Keratinocyte (primary cell): ENCODE measurements around the gene KCNJ3. TPM values are rescaled to one million over a fixed set of nuclear protein-coding genes. Genes with fewer than 3 reads are reported as not detected.

ENCODE experiments used
- DNase-seq: peaks from one replicate; pipeline ENCODE4 v3.0.0-alpha.2; 2011; ENCODE audit warnings: low read depth, missing footprints, low spot score
- FAIRE-seq: peaks from 2 replicates; lab custom pipeline; 2011; peaks lifted over from hg19 to GRCh38; lab: Jason Lieb, UNC
- H2AFZ ChIP-seq: 2 replicates; pipeline ENCODE4 v1.6.0; 2012; ENCODE audit warnings: low read length, control low read depth, inconsistent platforms; ENCODE audit not compliant: control insufficient read depth
- H3K27ac ChIP-seq: 2 replicates; pipeline ENCODE4 v1.5.1; 2011; ENCODE audit warnings: low read length; ENCODE audit not compliant: control insufficient read depth, insufficient read depth
- H3K27me3 ChIP-seq: 3 replicates; pipeline ENCODE4 v1.6.0; 2011; ENCODE audit warnings: low read length; ENCODE audit not compliant: control insufficient read depth, insufficient read depth; ENCODE audit errors: extremely low read depth
- H3K36me3 ChIP-seq, 2 experiments: 2 replicates in 1 of 2; 3 replicates in 1 of 2; pipeline ENCODE4 v1.5.1; 2011; ENCODE audit warnings: low read length in 2 of 2, mild to moderate bottlenecking in 1 of 2; ENCODE audit not compliant: control insufficient read depth in 2 of 2, insufficient read depth in 2 of 2; ENCODE audit errors: extremely low read depth in 1 of 2
- H3K4me1 ChIP-seq: 3 replicates; pipeline ENCODE4 v1.5.1; 2011; ENCODE audit warnings: low read length; ENCODE audit not compliant: control insufficient read depth, insufficient read depth; ENCODE audit errors: extremely low read depth
- H3K4me2 ChIP-seq: 3 replicates; pipeline ENCODE4 v1.6.0; 2011; ENCODE audit warnings: low read depth, low read length; ENCODE audit not compliant: control insufficient read depth, insufficient read depth; ENCODE audit errors: extremely low read depth
- H3K4me3 ChIP-seq, 3 experiments: fragments of 200-600 bp in 1 of 3; sonication (generic) in 1 of 3; 2 replicates in 2 of 3; 3 replicates in 1 of 3; pipeline ENCODE4 v1.5.1; 2011 to 2016; ENCODE audit warnings: low read length in 3 of 3, mild to moderate bottlenecking in 3 of 3, control low read depth in 2 of 3, inconsistent platforms in 1 of 3, low read depth in 1 of 3, mixed read lengths in 1 of 3, mixed run types in 1 of 3, moderate library complexity in 1 of 3; ENCODE audit not compliant: control insufficient read depth in 2 of 3, insufficient read depth in 2 of 3; ENCODE audit errors: extremely low read depth in 1 of 3
- H3K79me2 ChIP-seq: 2 replicates; pipeline ENCODE4 v1.6.0; 2012; ENCODE audit warnings: low read length; ENCODE audit not compliant: control insufficient read depth, insufficient read depth
- H3K9ac ChIP-seq: 3 replicates; pipeline ENCODE4 v1.6.0; 2011; ENCODE audit warnings: low read length; ENCODE audit not compliant: control insufficient read depth, insufficient read depth; ENCODE audit errors: extremely low read depth
- H3K9me1 ChIP-seq: 3 replicates; pipeline ENCODE4 v1.6.0; 2011; ENCODE audit warnings: low read length; ENCODE audit not compliant: control insufficient read depth, insufficient read depth; ENCODE audit errors: extremely low read depth
- H3K9me3 ChIP-seq: 2 replicates; pipeline ENCODE4 v1.5.1; 2012; ENCODE audit warnings: low read depth, low read length; ENCODE audit not compliant: control insufficient read depth
- H4K20me1 ChIP-seq: 3 replicates; pipeline ENCODE4 v1.6.0; 2011; ENCODE audit warnings: low read length; ENCODE audit not compliant: control insufficient read depth, insufficient read depth; ENCODE audit errors: extremely low read depth
- EZH2 ChIP-seq: IDR thresholded peaks from one replicate; pipeline ENCODE4 v1.6.1; 2012; ENCODE audit warnings: inconsistent platforms, mild to moderate bottlenecking, low read length, moderate library complexity
- dilution Hi-C: fragments of 300-500 bp; cut with MboI; formaldehyde crosslinking; loops from one replicate; pipeline ENCODE4 v1.7.0; 2020; ENCODE audit warnings: low sequenced_read_pairs; ENCODE audit not compliant: extremely low pct_ligation_motif_present
- polyA plus RNA-seq, 5 experiments: library from polyadenylated mRNA; depleted of rRNA in 3 of 5; stranded (reverse) in 3 of 5; stranded (forward) in 1 of 5; unstranded in 1 of 5; fragments of >200 nt; gene quantifications; 1 replicate in 1 of 5; 2 replicates in 3 of 5; 3 replicates in 1 of 5; pipeline versions ENCODE4 v1.2.1 to v1.2.3, GENCODE V29; 2011 to 2012; ENCODE audit warnings: missing spikeins in 2 of 5, low read depth in 1 of 5, low replicate concordance in 1 of 5
- TF ChIP-seq, protein P1 (sequence below), 3 experiments: IDR thresholded peaks in 1 of 3; conservative IDR thresholded peaks in 1 of 3; optimal IDR thresholded peaks in 1 of 3; 2 replicates in 2 of 3; 3 replicates in 1 of 3; pipeline versions ENCODE3 to v1.5.1; 2011; ENCODE audit warnings: low read length in 3 of 3, mild to moderate bottlenecking in 3 of 3, moderate library complexity in 2 of 3, control low read depth in 1 of 3, inconsistent platforms in 1 of 3; ENCODE audit not compliant: insufficient read depth in 2 of 3; ENCODE audit errors: extremely low read depth in 1 of 3

The KCNJ3 gene
- polyA plus RNA-seq, 1 donor (not counting 4 experiments of a cell fraction or from before 2014, with no cell fraction given): not detected

DNA sequence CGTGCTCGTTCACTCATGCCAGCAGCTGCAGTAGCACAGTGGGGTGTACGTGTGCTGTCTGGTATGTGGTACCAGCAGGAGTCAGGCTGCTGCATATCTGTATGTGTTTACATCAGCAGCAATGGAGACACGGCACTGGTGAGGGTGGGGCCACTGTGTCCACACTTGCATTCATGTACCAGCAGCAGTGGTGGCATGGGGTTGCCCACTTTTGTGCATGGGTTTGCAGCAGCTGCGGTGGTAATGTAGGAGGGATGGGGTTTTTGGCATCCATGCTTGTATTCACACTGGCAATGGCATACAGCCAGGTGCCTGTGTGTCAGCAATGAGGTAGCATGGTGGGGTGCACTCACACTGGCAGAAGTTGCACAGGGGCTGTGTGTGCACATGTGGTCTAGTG is 187.8 kb downstream of the KCNJ3 start:
- dilution Hi-C loops: no loop called here
- H2AFZ ChIP-seq: no peak overlapping the region
- FAIRE-seq: no peak

DNA sequence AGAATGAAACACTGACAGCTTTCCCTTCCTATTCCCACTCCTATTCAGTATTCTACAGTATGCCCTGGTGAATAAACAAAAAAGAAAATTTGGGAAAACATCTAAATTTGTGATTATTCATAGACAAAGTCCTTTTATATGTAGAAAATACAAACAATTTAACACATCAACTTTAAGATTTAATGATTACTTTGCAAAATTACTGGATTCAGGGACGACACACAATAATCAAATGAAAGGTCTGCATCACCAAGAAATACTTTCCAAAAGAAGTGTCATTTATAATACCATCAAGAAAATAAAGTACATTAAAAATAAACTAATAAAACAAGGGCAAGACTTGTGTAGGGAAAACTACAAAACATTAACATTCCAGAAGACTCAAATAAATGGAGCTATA is 199.8 kb downstream of the KCNJ3 start:
- Histone ChIP-seq H3K4me2 (no peak overlapping the region), H4K20me1 (no peaks in the 10 kb centered on the region), H3K27me3 (no peaks in the 10 kb centered on the region), H3K27ac (no peak overlapping the region), H3K4me3 (no peak overlapping the region), H3K9me1 (no peaks in the 10 kb centered on the region), H2AFZ (no peak overlapping the region), H3K9ac (no peak overlapping the region), H3K79me2 (no peaks in the 10 kb centered on the region), H3K4me1 (no peaks in the 10 kb centered on the region), H3K36me3 (no peaks in the 10 kb centered on the region), H3K9me3 (no peaks in the 10 kb centered on the region)
- DNase-seq: no peak
- TF ChIP-seq, protein P1, sequence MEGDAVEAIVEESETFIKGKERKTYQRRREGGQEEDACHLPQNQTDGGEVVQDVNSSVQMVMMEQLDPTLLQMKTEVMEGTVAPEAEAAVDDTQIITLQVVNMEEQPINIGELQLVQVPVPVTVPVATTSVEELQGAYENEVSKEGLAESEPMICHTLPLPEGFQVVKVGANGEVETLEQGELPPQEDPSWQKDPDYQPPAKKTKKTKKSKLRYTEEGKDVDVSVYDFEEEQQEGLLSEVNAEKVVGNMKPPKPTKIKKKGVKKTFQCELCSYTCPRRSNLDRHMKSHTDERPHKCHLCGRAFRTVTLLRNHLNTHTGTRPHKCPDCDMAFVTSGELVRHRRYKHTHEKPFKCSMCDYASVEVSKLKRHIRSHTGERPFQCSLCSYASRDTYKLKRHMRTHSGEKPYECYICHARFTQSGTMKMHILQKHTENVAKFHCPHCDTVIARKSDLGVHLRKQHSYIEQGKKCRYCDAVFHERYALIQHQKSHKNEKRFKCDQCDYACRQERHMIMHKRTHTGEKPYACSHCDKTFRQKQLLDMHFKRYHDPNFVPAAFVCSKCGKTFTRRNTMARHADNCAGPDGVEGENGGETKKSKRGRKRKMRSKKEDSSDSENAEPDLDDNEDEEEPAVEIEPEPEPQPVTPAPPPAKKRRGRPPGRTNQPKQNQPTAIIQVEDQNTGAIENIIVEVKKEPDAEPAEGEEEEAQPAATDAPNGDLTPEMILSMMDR (optimal IDR thresholded peaks at IDR 0.05 in 1 of 3, IDR thresholded peaks at IDR 0.05 in 1 of 3, conservative IDR thresholded peaks at IDR 0.05 in 1 of 3; ENCODE audit: extremely low read depth in 1 of 3, insufficient read depth in 2 of 3, low read length in 3 of 3): no peak
- TF ChIP-seq EZH2: no peak
- dilution Hi-C loops: no loop called here
- FAIRE-seq: no peak

More for the DNA sequence above, 187.8 kb downstream of the KCNJ3 start:
- Histone ChIP-seq H3K27me3 (no peaks in the 10 kb centered on the region), H3K9me3 (peaks cover 6% of the 10 kb centered on the region), H3K36me3 (no peaks in the 10 kb centered on the region), H4K20me1 (no peaks in the 10 kb centered on the region), H3K27ac (no peak overlapping the region), H3K79me2 (no peaks in the 10 kb centered on the region), H3K4me3 (no peak overlapping the region), H3K9me1 (no peaks in the 10 kb centered on the region), H3K4me2 (no peak overlapping the region), H3K4me1 (no peaks in the 10 kb centered on the region), H3K9ac (no peak overlapping the region)
- TF ChIP-seq EZH2: no peak
- TF ChIP-seq, protein P1 (optimal IDR thresholded peaks at IDR 0.05 in 1 of 3, IDR thresholded peaks at IDR 0.05 in 1 of 3, conservative IDR thresholded peaks at IDR 0.05 in 1 of 3; ENCODE audit: extremely low read depth in 1 of 3, insufficient read depth in 2 of 3, low read length in 3 of 3): no peak
- no peak for DNase-seq
